T-helper 1 cell treated with Interleukin-12 subunit alpha and Interleukin-12 subunit beta and Interleukin-4 antibody, amounts not matched to agents 30 μg/mL and 1 μg/mL, for 36 hours (primary cell): ENCODE measurements around the gene LIPG.

Experiments
- H3K27ac Mint-ChIP-seq: one replicate; pipeline ENCODE4 v1.8.0; 2021; ENCODE audit warnings: mild to moderate bottlenecking, mixed read lengths
- H3K27me3 Mint-ChIP-seq: one replicate; pipeline ENCODE4 v1.8.0; 2021; ENCODE audit warnings: low read depth, mixed read lengths
- H3K36me3 Mint-ChIP-seq: one replicate; pipeline ENCODE4 v1.8.0; 2021; ENCODE audit warnings: low read depth, mixed read lengths
- H3K4me1 Mint-ChIP-seq: one replicate; pipeline ENCODE4 v1.8.0; 2021; ENCODE audit warnings: low read depth, mixed read lengths
- H3K4me3 Mint-ChIP-seq: one replicate; pipeline ENCODE4 v1.8.0; 2021; ENCODE audit warnings: mild to moderate bottlenecking, moderate library complexity, mixed read lengths
- H3K9me3 Mint-ChIP-seq: one replicate; pipeline ENCODE4 v1.8.0; 2021; ENCODE audit warnings: mixed read lengths

The LIPG gene

GRCh38 chr18:49560277-49560623 is 1.6 kb upstream of the LIPG start:
- Mint-ChIP-seq H3K4me3 (no peak overlapping the region), H3K4me1 (peaks cover 27% of the 10 kb centered on the region), H3K27ac (no peak overlapping the region), H3K36me3 (no peaks in the 10 kb centered on the region), H3K27me3 (peaks cover 82% of the 10 kb centered on the region), H3K9me3 (no peaks in the 10 kb centered on the region)

GRCh38 chr18:49560624-49561288 is 1.1 kb upstream of the LIPG start:
- no peaks in the 10 kb centered on the region for H3K36me3 Mint-ChIP-seq
- H3K4me1 Mint-ChIP-seq: peaks cover 27% of the 10 kb centered on the region
- H3K4me3 Mint-ChIP-seq: peak overlapping the region; percentile 61
- H3K27ac Mint-ChIP-seq: no peak overlapping the region
- no peaks in the 10 kb centered on the region for H3K9me3 Mint-ChIP-seq
- H3K27me3 Mint-ChIP-seq: peaks cover 85% of the 10 kb centered on the region

- Mint-ChIP-seq H3K9me3 (no peaks in the 10 kb centered on the region), H3K4me3 (peak overlapping the region; percentile 59), H3K4me1 (peaks cover 27% of the 10 kb centered on the region), H3K27me3 (peaks cover 88% of the 10 kb centered on the region), H3K27ac (no peak overlapping the region), H3K36me3 (no peaks in the 10 kb centered on the region)
These were observed 748 bp downstream of the LIPG start for GRCh38 chr18:49562481-49563129.

- no peaks in the 10 kb centered on the region for H3K36me3 Mint-ChIP-seq
- no peak overlapping the region for H3K27ac Mint-ChIP-seq
- H3K27me3 Mint-ChIP-seq: peaks cover 87% of the 10 kb centered on the region
- no peak overlapping the region for H3K4me3 Mint-ChIP-seq
- H3K9me3 Mint-ChIP-seq: no peaks in the 10 kb centered on the region
- H3K4me1 Mint-ChIP-seq: peaks cover 27% of the 10 kb centered on the region
These were observed 1.3 kb downstream of the LIPG start for GRCh38 chr18:49563130-49563540.

- H3K4me1 Mint-ChIP-seq: peaks cover 27% of the 10 kb centered on the region
- H3K27me3 Mint-ChIP-seq: peaks cover 79% of the 10 kb centered on the region
- no peaks in the 10 kb centered on the region for H3K9me3 Mint-ChIP-seq
- no peak overlapping the region for H3K27ac Mint-ChIP-seq
- no peaks in the 10 kb centered on the region for H3K36me3 Mint-ChIP-seq
- H3K4me3 Mint-ChIP-seq: no peak overlapping the region
These were observed 2.1 kb downstream of the LIPG start for GRCh38 chr18:49563701-49564517.

GRCh38 chr18:49564518-49564834 is 2.6 kb downstream of the LIPG start:
- peaks cover 27% of the 10 kb centered on the region for H3K4me1 Mint-ChIP-seq
- H3K27me3 Mint-ChIP-seq: peaks cover 74% of the 10 kb centered on the region
- no peaks in the 10 kb centered on the region for H3K36me3 Mint-ChIP-seq
- H3K27ac Mint-ChIP-seq: no peak overlapping the region
- H3K9me3 Mint-ChIP-seq: no peaks in the 10 kb centered on the region
- H3K4me3 Mint-ChIP-seq: no peak overlapping the region

- no peaks in the 10 kb centered on the region for H3K9me3 Mint-ChIP-seq
- peaks cover 27% of the 10 kb centered on the region for H3K4me1 Mint-ChIP-seq
- no peak overlapping the region for H3K27ac Mint-ChIP-seq
- H3K36me3 Mint-ChIP-seq: no peaks in the 10 kb centered on the region
- H3K27me3 Mint-ChIP-seq: peaks cover 67% of the 10 kb centered on the region
- H3K4me3 Mint-ChIP-seq: no peak overlapping the region
These were observed 3.2 kb downstream of the LIPG start for GRCh38 chr18:49565101-49565500.

- Mint-ChIP-seq H3K4me3 (no peak overlapping the region), H3K4me1 (peaks cover 23% of the 10 kb centered on the region), H3K9me3 (no peaks in the 10 kb centered on the region), H3K36me3 (no peaks in the 10 kb centered on the region), H3K27me3 (peaks cover 62% of the 10 kb centered on the region), H3K27ac (no peak overlapping the region)
These were observed 3.8 kb downstream of the LIPG start for GRCh38 chr18:49565612-49566011.

- Mint-ChIP-seq H3K27me3 (peaks cover 55% of the 10 kb centered on the region), H3K4me1 (peaks cover 17% of the 10 kb centered on the region), H3K4me3 (no peak overlapping the region), H3K9me3 (no peaks in the 10 kb centered on the region), H3K36me3 (no peaks in the 10 kb centered on the region), H3K27ac (no peak overlapping the region)
These were observed 4.4 kb downstream of the LIPG start for GRCh38 chr18:49566217-49566770.

- H3K27ac Mint-ChIP-seq: no peak overlapping the region
- peaks cover 12% of the 10 kb centered on the region for H3K4me1 Mint-ChIP-seq
- peaks cover 49% of the 10 kb centered on the region for H3K27me3 Mint-ChIP-seq
- H3K4me3 Mint-ChIP-seq: no peak overlapping the region
- H3K36me3 Mint-ChIP-seq: no peaks in the 10 kb centered on the region
- H3K9me3 Mint-ChIP-seq: no peaks in the 10 kb centered on the region
These were observed 5.1 kb downstream of the LIPG start for GRCh38 chr18:49566985-49567384.

GRCh38 chr18:49569724-49570123 is 7.9 kb downstream of the LIPG start:
- Mint-ChIP-seq H3K4me1 (no peaks in the 10 kb centered on the region), H3K27me3 (peaks cover 26% of the 10 kb centered on the region), H3K27ac (no peak overlapping the region), H3K9me3 (no peaks in the 10 kb centered on the region), H3K4me3 (no peak overlapping the region), H3K36me3 (no peaks in the 10 kb centered on the region)

GRCh38 chr18:49570836-49571235 is 9.0 kb downstream of the LIPG start:
- Mint-ChIP-seq H3K36me3 (no peaks in the 10 kb centered on the region), H3K4me3 (no peak overlapping the region), H3K9me3 (no peaks in the 10 kb centered on the region), H3K27me3 (peaks cover 15% of the 10 kb centered on the region), H3K4me1 (no peaks in the 10 kb centered on the region), H3K27ac (no peak overlapping the region)

- Mint-ChIP-seq H3K4me1 (no peaks in the 10 kb centered on the region), H3K36me3 (no peaks in the 10 kb centered on the region)
These were observed 10.9 kb downstream of the LIPG start for GRCh38 chr18:49572611-49573345.

GRCh38 chr18:49573835-49574234 is 12.0 kb downstream of the LIPG start:
- H3K4me3 Mint-ChIP-seq: no peak overlapping the region
- no peak overlapping the region for H3K27ac Mint-ChIP-seq
- H3K27me3 Mint-ChIP-seq: peaks cover 3% of the 10 kb centered on the region
- H3K4me1 Mint-ChIP-seq: no peaks in the 10 kb centered on the region
- no peaks in the 10 kb centered on the region for H3K9me3 Mint-ChIP-seq
- no peaks in the 10 kb centered on the region for H3K36me3 Mint-ChIP-seq

More at GRCh38 chr18:49572611-49573345, 10.9 kb downstream of the LIPG start:
- no peak overlapping the region for H3K4me3 Mint-ChIP-seq
- no peak overlapping the region for H3K27ac Mint-ChIP-seq
- no peaks in the 10 kb centered on the region for H3K9me3 Mint-ChIP-seq
- peaks cover 3% of the 10 kb centered on the region for H3K27me3 Mint-ChIP-seq
